Choroid plexus epithelial cell (primary cell): ENCODE measurements around the gene SMIM41.

ENCODE experiments used
- DNase-seq: peaks from one replicate; pipeline ENCODE4 v3.0.0-alpha.2; 2010; ENCODE audit warnings: low read depth
- H3K4me3 ChIP-seq: 2 replicates; pipeline ENCODE4 v1.5.1; 2011; ENCODE audit warnings: low read depth, mild to moderate bottlenecking, control low read depth, low read length, moderate library complexity
- TF ChIP-seq, protein P1 (sequence below): conservative IDR thresholded peaks from 2 replicates; pipeline ENCODE4 v1.5.1; 2011; ENCODE audit warnings: low read depth, mild to moderate bottlenecking, control low read depth, inconsistent platforms, low read length, moderate library complexity

SMIM41 gene

DNA sequence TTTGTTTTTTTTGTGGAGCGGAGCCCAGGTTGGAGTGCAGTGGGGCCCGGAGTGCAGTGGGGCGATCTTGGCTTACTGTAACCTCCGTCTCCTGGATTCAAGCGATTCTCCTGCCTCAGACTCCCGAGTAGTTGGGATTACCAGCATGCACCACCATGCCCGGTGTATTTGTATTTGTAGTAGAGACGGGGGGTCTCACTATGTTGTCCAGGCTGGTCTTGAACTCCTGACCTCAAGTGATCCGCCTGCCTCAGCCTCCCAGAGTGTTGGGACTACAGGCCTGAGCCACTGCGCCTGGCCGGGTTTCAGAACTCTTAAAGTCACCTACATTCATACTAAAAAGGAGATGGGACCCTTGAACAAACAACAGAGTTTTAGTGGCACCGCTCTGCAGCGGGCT is 59.6 kb downstream of the SMIM41 start:
- TF ChIP-seq, protein P1, sequence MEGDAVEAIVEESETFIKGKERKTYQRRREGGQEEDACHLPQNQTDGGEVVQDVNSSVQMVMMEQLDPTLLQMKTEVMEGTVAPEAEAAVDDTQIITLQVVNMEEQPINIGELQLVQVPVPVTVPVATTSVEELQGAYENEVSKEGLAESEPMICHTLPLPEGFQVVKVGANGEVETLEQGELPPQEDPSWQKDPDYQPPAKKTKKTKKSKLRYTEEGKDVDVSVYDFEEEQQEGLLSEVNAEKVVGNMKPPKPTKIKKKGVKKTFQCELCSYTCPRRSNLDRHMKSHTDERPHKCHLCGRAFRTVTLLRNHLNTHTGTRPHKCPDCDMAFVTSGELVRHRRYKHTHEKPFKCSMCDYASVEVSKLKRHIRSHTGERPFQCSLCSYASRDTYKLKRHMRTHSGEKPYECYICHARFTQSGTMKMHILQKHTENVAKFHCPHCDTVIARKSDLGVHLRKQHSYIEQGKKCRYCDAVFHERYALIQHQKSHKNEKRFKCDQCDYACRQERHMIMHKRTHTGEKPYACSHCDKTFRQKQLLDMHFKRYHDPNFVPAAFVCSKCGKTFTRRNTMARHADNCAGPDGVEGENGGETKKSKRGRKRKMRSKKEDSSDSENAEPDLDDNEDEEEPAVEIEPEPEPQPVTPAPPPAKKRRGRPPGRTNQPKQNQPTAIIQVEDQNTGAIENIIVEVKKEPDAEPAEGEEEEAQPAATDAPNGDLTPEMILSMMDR: no peak
- no peak for DNase-seq
- no peak overlapping the region for H3K4me3 ChIP-seq

DNA sequence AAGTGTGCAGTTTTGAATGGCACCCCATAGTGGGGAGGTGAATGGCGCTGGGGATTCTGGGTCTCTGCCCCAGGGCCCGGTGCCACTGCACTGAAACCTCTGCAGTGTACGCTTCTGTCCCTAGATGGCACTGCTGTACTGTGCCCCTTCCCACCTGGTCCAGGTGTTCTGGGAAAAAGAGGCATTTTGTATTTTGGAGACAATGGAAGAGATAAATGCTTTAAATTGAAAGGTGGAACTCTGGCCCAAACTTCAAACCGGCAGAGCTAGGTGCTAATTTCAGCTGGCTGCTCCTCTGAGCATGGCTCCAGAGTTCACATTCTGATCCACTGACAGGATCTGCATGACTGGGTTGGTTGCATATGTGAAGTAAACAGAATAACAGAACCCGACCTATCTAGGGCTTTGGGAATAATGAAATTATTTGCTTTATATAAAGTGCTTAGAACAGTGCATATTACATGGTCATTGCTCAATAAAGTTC is 60.1 kb downstream of the SMIM41 start:
- DNase-seq: no peak
- TF ChIP-seq, protein P1: peak; percentile 80
- H3K4me3 ChIP-seq: no peak overlapping the region

DNA sequence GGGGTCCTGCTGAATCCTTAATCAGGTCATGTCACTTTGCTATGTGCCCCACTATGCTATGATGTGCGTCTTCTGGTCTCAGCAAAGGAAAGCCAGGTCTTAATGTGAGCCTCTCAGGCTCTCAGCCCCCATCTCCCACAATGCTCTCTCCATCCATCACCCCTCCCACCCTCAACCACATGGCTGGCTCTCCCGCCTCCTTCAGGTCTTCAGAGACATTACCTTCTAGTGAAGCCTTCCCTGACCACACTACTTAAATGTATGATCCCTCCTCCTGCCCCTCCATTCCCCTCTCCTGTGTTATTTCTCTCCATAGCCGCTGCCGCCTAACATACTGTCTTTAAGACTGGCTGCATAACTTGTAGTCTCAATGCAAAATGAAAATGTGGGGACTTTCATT is 61.8 kb downstream of the SMIM41 start:
- TF ChIP-seq, protein P1: peak; percentile 32
- DNase-seq: no peak
- H3K4me3 ChIP-seq: no peak overlapping the region

DNA sequence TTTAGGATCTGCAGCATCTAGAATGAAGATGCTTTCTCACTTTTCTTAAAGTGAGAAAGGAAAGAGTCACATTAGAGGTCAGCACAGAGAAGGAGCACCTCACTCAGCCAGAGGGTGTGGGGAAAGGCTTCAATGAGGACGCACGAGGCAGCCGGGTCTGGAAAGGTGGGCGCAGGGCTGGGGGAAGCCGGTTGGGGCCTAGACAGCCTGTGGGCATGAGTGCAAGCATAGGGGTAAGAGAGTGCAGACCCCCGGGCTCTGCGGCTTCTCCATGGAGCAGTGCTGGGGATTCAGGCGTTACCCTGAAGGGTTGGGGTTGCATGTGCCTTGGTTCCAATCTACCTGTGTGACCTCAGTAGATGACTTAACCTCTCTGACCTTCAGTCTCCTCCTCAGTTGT is 62.4 kb downstream of the SMIM41 start:
- no peak for DNase-seq
- TF ChIP-seq, protein P1: no peak
- H3K4me3 ChIP-seq: no peak overlapping the region

DNA sequence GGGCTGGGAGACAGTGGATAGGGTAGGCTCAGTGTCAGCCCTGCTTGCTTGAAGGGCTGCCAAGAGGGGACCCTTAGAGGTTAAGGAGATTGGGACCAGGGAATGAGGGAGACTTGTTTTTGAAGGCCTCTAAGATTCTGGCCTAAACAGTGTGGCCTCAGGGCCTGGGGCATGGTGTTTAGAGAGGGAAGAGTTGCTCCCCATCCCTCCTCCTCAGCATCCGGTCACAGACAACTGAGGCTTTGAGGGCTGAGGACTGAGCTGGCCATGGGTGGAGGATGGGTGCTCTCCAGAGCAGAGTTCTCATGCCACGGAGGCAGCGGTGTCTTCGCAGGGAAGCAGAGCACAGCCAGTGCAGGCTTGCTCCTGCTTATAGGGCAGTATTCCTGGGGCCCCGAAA is 62.9 kb downstream of the SMIM41 start:
- DNase-seq: no peak
- no peak overlapping the region for H3K4me3 ChIP-seq
- TF ChIP-seq, protein P1: no peak

DNA sequence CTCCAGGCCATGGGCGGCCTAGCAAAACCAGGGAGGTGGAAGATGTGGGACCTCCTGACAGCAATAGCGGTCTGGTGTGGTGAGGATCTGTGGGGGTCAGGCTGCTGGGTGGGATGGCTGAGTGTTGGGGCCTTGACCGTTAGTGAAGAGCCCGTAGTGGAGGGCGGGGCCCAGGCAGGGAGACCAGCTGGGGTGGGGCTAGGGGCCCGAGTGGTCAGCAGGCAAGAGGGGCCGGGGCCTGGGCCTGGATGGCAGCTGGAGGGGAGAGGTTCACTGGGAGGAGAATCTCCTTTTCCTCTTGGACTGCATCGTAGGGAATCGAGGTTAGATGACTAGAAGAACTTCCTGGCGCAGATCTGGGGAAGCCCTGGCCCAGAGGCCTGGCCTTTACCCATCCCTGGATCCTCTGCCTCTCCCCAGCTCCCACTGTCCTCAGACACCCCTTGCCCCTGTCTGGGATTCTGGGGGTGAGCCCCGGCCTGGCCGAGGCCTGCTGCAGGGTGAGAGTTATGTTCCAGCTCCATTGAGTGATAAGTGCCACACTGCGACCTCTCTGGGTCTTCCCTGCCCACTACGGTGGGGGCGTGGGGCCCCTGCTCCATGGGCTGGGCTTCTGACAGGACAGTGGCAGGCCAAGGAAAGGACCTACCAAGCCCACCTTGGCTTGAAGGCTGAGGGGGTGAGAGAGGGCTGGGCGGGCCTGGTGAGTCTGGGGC is 65.2 kb downstream of the SMIM41 start:
- TF ChIP-seq, protein P1: no peak
- DNase-seq: no peak
- no peak overlapping the region for H3K4me3 ChIP-seq
